Suprapubic skin (tissue), 4 donors: ENCODE data around the gene CLECL1.

ENCODE experiments used
- EP300 ChIP-seq: sonication (generic); formaldehyde crosslinking; IDR thresholded peaks from one replicate; pipeline ENCODE4 v1.6.1; 2017; ENCODE audit warnings: antibody characterized with exemption
- POLR2A ChIP-seq, 2 donors: fragments of 450-650 bp; IDR thresholded peaks; one replicate each; pipeline ENCODE4 v1.6.1; 2017; ENCODE audit warnings: antibody characterized with exemption in 2 of 2, mild to moderate bottlenecking in 2 of 2, moderate library complexity in 2 of 2
- POLR2AphosphoS5 ChIP-seq, 3 donors: sonication (generic); formaldehyde crosslinking; IDR thresholded peaks; one replicate each; pipeline ENCODE4 v1.6.1; 2017; ENCODE audit warnings: antibody characterized with exemption in 3 of 3
- TF ChIP-seq, protein P1 (sequence below), 2 donors: fragments of 200-600 bp in 1 of 2; fragments of 450-650 bp in 1 of 2; sonication (generic) in 1 of 2; IDR thresholded peaks; one replicate each; pipeline ENCODE4 v1.5.1; 2016 to 2019; ENCODE audit warnings: antibody characterized with exemption in 2 of 2, mild to moderate bottlenecking in 1 of 2, moderate library complexity in 1 of 2

DNA sequence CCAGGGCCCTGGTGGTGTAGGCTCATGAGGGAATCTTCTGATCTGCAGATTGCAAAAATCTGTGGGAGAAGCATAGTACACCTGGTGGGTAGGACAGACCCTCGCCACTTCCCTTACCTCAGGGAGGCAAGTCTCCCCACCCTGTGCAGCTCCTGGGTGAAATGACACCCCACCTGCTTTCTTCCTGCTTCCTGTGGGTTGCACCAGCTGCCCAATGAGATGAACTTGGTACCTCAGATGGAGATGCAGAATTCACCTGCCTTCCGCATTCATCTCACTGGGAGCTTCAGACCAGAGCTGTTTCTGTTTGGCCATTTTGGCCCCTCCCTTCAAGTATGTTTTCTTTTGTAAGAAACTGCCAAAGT, 58.7 kb downstream of the CLECL1 start:
- no peak for TF ChIP-seq POLR2AphosphoS5 (IDR thresholded peaks at IDR 0.05)
- TF ChIP-seq, protein P1, sequence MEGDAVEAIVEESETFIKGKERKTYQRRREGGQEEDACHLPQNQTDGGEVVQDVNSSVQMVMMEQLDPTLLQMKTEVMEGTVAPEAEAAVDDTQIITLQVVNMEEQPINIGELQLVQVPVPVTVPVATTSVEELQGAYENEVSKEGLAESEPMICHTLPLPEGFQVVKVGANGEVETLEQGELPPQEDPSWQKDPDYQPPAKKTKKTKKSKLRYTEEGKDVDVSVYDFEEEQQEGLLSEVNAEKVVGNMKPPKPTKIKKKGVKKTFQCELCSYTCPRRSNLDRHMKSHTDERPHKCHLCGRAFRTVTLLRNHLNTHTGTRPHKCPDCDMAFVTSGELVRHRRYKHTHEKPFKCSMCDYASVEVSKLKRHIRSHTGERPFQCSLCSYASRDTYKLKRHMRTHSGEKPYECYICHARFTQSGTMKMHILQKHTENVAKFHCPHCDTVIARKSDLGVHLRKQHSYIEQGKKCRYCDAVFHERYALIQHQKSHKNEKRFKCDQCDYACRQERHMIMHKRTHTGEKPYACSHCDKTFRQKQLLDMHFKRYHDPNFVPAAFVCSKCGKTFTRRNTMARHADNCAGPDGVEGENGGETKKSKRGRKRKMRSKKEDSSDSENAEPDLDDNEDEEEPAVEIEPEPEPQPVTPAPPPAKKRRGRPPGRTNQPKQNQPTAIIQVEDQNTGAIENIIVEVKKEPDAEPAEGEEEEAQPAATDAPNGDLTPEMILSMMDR (IDR thresholded peaks at IDR 0.05) = no peak
- TF ChIP-seq EP300 = no peak
- TF ChIP-seq POLR2A (IDR thresholded peaks at IDR 0.05) = no peak
